ENCODE measurements around the gene PELI3. TPM values are rescaled to one million over a fixed set of nuclear protein-coding genes. Genes with fewer than 3 reads are reported as not detected.

PELI3 gene, protein sequence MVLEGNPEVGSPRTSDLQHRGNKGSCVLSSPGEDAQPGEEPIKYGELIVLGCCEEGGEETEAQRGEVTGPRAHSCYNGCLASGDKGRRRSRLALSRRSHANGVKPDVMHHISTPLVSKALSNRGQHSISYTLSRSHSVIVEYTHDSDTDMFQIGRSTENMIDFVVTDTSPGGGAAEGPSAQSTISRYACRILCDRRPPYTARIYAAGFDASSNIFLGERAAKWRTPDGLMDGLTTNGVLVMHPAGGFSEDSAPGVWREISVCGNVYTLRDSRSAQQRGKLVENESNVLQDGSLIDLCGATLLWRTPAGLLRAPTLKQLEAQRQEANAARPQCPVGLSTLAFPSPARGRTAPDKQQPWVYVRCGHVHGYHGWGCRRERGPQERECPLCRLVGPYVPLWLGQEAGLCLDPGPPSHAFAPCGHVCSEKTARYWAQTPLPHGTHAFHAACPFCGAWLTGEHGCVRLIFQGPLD
- total RNA-seq (2013) = 21.9 TPM
- 10 to 100 TPM; 11.3 to 13.2 (median 12.6) TPM for polyA plus RNA-seq
- 25.1 and 28.2 TPM in 2 replicates for polyA minus RNA-seq
- total RNA-seq = 1.9 to 14.0 (median 10.1) reads per million in 11 experiments

DNA sequence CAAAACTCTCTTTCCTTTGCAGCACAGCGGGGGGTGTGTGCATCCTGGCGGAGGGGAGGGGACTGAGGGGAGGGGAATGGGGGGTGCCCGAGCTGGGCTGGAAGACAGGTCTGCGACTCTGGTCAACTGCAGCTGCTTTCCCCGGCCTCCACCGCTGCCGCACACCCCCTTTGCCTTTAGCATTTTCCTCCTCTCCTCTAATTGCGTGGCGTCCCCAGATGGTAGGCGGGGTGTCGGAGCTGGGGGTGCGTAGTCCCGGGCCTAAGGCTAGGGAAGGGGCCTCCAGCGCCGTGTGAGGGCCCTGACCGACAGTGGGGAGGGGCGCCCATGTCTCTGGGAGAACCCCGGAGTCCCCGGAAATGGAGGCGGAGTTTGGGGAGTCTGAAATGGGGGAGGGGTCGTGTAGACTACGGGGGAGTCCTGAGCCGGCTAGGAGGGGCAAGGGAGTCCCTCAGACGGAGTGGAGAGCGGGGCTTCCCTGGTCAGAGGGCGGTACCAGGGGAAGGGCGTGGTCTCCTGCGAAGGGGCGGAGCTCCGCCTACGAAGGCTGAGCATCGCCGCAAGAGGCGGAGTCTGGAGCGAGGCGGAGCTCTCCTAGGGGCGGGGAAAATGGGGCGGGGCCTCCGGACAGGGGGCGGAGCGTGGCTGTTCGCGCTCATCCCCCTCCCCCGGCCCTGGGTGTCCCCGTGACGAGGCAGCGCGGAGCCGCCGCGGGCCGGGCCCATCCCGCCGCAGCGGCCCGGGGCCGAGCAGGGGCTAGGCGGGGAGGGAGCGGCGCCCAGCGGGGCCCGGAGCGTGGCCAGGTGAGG is at the start of gene PELI3:
TSS of gene PELI3 (plus strand) at position 681 of the 809 bp plus-strand sequence. CDS start 1,224 bp downstream, outside the sequence.
- H3K4me1 ChIP-seq (ENCODE audit: control insufficient read depth in 1 of 2, insufficient read depth in 2 of 2, low read length in 2 of 2) = peaks cover 24 to 39% of the 10 kb centered on the region in 2 donors
- peaks cover 0 to 17% of the 10 kb centered on the region in 2 donors for H3K36me3 ChIP-seq (replicated peaks in 1 of 2; ENCODE audit: control insufficient read depth in 1 of 2, insufficient read depth in 2 of 2, low read length in 2 of 2)
- intact Hi-C loops (cut with micrococcal nuclease) = loop anchor here (2.0 kb wide), 2 partner anchors 14 to 28 kb away; partner anchors contain the start of genes DPP3 (in 2 of the 2) and MRPL11 (in 1 of the 2)
- DNase-seq = peak; percentile 91 to 93 (median 92)
- H3K36me3 Mint-ChIP-seq = peaks cover 17 to 27% of the 10 kb centered on the region in 2 donors
- no peaks in the 10 kb centered on the region for H3K9me3 ChIP-seq (replicated peaks in 1 of 2; ENCODE audit: control insufficient read depth in 1 of 2, insufficient read depth in 1 of 2, low read length in 2 of 2)
- peak within 1 kb of the TSS; percentile 87 to 97 (median 90) for H3K27ac Mint-ChIP-seq
- peak within 1 kb of the TSS; percentile 88 to 91 for H3K4me3 Mint-ChIP-seq
- peaks cover 40% of the 10 kb centered on the region for H3K4me1 Mint-ChIP-seq
- H3K27me3 Mint-ChIP-seq (ENCODE audit: low read depth in 3 of 3) = peaks cover 0 to 5% (median 2%) of the 10 kb centered on the region in 3 donors
- peak within 1 kb of the TSS; percentile 47 to 87 for H3K27ac ChIP-seq (ENCODE audit: low read depth in 1 of 2, low read length in 2 of 2)
- peak within 1 kb of the TSS; percentile 72 for H3K9ac ChIP-seq (ENCODE audit: insufficient read depth, low read length, poor library complexity, severe bottlenecking)
- H3K27me3 ChIP-seq (ENCODE audit: control insufficient read depth in 2 of 2, insufficient read depth in 2 of 2, low read length in 2 of 2) = no peaks in the 10 kb centered on the region
- under 1% methylated on average over 49 of the region's 63 CpGs for WGBS (ENCODE audit: insufficient coverage)
- peaks cover 22% of the 10 kb centered on the region for H4K20me1 ChIP-seq (ENCODE audit: insufficient read depth, low read length)
- peaks cover 0 to 3% (median 0%) of the 10 kb centered on the region in 7 donors for H3K9me3 Mint-ChIP-seq
- peak within 1 kb of the TSS; percentile 50 to 86 (median 70) for H3K4me3 ChIP-seq (replicated peaks in 1 of 3; ENCODE audit: low read depth in 2 of 3, low read length in 3 of 3)
- peak within 1 kb of the TSS; percentile 87 for H3K4me2 ChIP-seq (replicated peaks; ENCODE audit: extremely low read depth, low read length, poor library complexity, severe bottlenecking)
- TF ChIP-seq, protein P1, sequence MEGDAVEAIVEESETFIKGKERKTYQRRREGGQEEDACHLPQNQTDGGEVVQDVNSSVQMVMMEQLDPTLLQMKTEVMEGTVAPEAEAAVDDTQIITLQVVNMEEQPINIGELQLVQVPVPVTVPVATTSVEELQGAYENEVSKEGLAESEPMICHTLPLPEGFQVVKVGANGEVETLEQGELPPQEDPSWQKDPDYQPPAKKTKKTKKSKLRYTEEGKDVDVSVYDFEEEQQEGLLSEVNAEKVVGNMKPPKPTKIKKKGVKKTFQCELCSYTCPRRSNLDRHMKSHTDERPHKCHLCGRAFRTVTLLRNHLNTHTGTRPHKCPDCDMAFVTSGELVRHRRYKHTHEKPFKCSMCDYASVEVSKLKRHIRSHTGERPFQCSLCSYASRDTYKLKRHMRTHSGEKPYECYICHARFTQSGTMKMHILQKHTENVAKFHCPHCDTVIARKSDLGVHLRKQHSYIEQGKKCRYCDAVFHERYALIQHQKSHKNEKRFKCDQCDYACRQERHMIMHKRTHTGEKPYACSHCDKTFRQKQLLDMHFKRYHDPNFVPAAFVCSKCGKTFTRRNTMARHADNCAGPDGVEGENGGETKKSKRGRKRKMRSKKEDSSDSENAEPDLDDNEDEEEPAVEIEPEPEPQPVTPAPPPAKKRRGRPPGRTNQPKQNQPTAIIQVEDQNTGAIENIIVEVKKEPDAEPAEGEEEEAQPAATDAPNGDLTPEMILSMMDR (IDR thresholded peaks at IDR 0.05) = no peak
- H3K79me2 ChIP-seq (ENCODE audit: insufficient read depth, low read length) = no peaks in the 10 kb centered on the region
- H2AFZ ChIP-seq (ENCODE audit: insufficient read depth, low read depth, low read length, poor library complexity, severe bottlenecking) = peak within 1 kb of the TSS; percentile 98

DNA sequence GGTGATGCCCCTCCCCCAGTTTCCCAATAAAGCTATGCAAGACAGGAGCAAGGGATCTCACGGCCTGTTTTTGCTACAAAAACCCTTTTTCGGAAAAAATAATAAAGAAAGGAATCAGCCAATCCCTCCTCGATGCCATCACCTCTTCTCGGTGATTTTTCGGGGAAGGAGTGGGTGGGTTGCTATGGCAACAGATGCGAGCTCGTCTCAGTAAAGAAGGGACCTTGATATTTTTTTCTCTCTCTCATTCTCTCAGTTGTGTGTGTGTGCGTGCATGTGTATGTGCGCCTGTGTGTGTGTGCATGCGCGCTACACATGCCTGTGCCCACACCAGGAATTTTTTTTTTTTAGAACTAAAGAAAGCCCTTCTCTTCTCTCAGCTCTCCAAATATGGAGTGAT is 49.7 kb upstream of the PELI3 start:
- Histone ChIP-seq H3K4me2 (replicated peaks; ENCODE audit: extremely low read depth, low read length, poor library complexity, severe bottlenecking) (no peak overlapping the region), H3K9me3 (replicated peaks in 1 of 2; ENCODE audit: control insufficient read depth in 1 of 2, insufficient read depth in 1 of 2, low read length in 2 of 2) (peaks cover 14 to 15% of the 10 kb centered on the region in 2 donors), H3K79me2 (ENCODE audit: insufficient read depth, low read length) (no peaks in the 10 kb centered on the region), H4K20me1 (ENCODE audit: insufficient read depth, low read length) (no peaks in the 10 kb centered on the region), H3K4me1 (ENCODE audit: control insufficient read depth in 1 of 2, insufficient read depth in 2 of 2, low read length in 2 of 2) (no peaks in the 10 kb centered on the region), H3K36me3 (replicated peaks in 1 of 2; ENCODE audit: control insufficient read depth in 1 of 2, insufficient read depth in 2 of 2, low read length in 2 of 2) (no peaks in the 10 kb centered on the region), H3K9ac (ENCODE audit: insufficient read depth, low read length, poor library complexity, severe bottlenecking) (no peak overlapping the region), H2AFZ (ENCODE audit: insufficient read depth, low read depth, low read length, poor library complexity, severe bottlenecking) (no peak overlapping the region), H3K4me3 (replicated peaks in 1 of 3; ENCODE audit: low read depth in 2 of 3, low read length in 3 of 3) (no peak overlapping the region), H3K27ac (ENCODE audit: low read depth in 1 of 2, low read length in 2 of 2) (no peak overlapping the region), H3K27me3 (ENCODE audit: control insufficient read depth in 2 of 2, insufficient read depth in 2 of 2, low read length in 2 of 2) (peaks cover 14 to 40% of the 10 kb centered on the region in 2 donors)
- TF ChIP-seq, protein P1 (IDR thresholded peaks at IDR 0.05) = no peak
- 80% methylated on average over 2 of the region's 11 CpGs for WGBS (ENCODE audit: insufficient coverage)
- intact Hi-C loops (cut with micrococcal nuclease) = loop anchor here in 1 of 2 donors (10.0 kb wide), 1 partner anchor 428 kb away; the partner anchor contains the start of gene RCE1
- Mint-ChIP-seq H3K36me3 (peaks cover 0 to 5% of the 10 kb centered on the region in 2 donors), H3K9me3 (peaks cover 4 to 18% (median 11%) of the 10 kb centered on the region in 7 donors), H3K4me3 (peak overlapping the region in 1 of 2 donors; percentile 14), H3K4me1 (peaks cover 8% of the 10 kb centered on the region), H3K27me3 (ENCODE audit: low read depth in 3 of 3) (peaks cover 41 to 55% (median 48%) of the 10 kb centered on the region in 3 donors), H3K27ac (no peak overlapping the region)
- DNase-seq = no peak
